GM19239 (cell line): ENCODE data around the gene GPR141.

Source experiments
- DNase-seq: peaks from one replicate; pipeline ENCODE4 v3.0.0; 2011; ENCODE audit warnings: low spot score; ENCODE audit not compliant: insufficient read length
- FAIRE-seq: peaks from 2 replicates; lab custom pipeline; 2011; peaks lifted over from hg19 to GRCh38; lab: Jason Lieb, UNC

The GPR141 gene

DNA sequence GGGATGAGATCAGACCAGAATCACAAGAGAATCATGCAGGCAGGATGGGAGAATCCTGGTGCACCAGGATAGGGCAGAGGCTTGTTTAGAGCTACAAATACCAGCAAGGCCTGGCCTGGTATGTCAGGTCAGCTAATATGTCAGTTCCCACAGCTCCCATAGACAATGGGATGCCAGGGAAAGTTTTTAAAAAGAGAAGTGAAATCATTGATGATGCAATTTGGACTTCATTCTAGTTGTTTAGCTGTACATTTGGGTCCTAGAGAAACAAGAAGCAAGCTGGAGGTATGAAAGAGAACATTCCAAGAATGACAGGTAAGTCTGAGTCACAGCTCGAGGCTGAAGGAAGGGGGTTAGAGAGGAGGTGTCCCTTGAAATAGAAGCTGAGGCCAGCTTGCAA, 45.2 kb downstream of the GPR141 start:
- FAIRE-seq = peak; percentile 57

DNA sequence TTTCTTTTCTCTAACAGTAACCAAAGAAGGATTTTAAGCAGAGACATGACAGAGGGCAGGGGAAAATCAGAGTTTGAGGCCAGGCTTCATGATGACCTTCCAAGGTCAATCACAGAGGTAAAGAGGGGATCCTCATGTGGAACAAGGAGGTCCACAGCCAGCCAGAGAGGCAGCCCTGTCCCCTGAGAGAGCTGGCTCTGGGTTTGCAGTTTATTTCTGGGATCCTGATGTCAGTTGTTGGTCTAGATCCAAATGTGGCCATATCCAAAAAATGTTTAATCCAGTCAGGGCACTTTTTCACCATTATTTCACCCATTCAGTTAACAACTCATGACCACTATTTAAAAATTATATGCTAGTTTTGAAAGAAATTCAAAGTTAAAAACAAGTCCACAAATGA, 45.6 kb downstream of the GPR141 start:
- FAIRE-seq = peak; percentile 61
- DNase-seq = no peak

More for the DNA sequence above, 45.2 kb downstream of the GPR141 start:
- no peak for DNase-seq

DNA sequence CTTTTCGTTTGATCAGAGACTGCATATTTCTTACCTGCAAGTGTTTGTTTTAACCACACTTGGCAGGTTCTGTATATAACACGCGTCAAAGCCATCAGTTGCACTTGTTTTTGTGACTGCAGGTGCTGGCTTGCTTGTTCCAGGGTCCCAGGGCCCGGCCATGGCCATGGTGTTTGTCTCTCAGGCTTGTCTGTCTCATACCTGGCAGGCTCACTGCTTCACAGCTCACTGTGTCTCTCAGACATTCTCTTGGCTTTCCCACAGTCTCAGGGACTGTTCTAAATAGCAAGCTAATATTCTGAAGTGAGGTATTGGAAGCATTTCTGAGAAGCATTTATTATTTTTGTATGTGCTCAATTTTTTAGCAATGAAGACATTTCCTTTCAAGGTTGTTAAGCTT, 46.9 kb downstream of the GPR141 start:
- no peak for FAIRE-seq
- no peak for DNase-seq

- peak; percentile 96 for FAIRE-seq
- peak; percentile 16 for DNase-seq
Measured at GRCh38 chr7:37732253-37732652, 48.7 kb downstream of the GPR141 start.

DNA sequence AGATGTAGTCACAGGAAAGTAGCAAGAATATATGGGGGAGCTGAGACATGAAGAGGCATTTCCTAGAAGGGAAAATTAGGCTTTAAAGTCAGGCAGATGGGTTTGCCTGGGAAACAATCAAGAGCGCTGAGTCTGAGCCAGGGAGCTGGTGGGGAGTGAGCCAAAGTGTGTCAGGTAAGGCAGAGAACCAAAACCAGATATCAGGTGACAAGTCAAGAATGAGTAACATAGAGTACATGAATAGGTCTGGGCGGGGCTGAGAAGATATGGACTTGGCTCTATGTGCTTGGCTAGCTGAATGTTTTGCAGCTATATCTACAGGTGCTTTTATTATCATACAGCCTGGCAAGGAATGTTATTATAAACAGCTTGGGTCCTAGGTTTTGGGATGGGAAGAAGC, 49.3 kb downstream of the GPR141 start:
- no peak for DNase-seq
- FAIRE-seq = no peak

GRCh38 chr7:37735196-37735595, 51.6 kb downstream of the GPR141 start:
- DNase-seq (no peak), FAIRE-seq (no peak)

GRCh38 chr7:37738321-37738720, 54.8 kb downstream of the GPR141 start:
- FAIRE-seq (no peak), DNase-seq (no peak)

DNA sequence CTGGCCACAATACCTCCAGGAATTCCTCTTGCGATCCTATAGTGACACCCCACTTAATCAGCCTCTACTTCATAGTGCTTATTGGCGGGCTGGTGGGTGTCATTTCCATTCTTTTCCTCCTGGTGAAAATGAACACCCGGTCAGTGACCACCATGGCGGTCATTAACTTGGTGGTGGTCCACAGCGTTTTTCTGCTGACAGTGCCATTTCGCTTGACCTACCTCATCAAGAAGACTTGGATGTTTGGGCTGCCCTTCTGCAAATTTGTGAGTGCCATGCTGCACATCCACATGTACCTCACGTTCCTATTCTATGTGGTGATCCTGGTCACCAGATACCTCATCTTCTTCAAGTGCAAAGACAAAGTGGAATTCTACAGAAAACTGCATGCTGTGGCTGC, 56.8 kb downstream of the GPR141 start:
- FAIRE-seq (no peak), DNase-seq (no peak)

- FAIRE-seq = no peak
- no peak for DNase-seq
Measured at GRCh38 chr7:37741776-37742175, 58.2 kb downstream of the GPR141 start.

GRCh38 chr7:37751096-37751495, 67.5 kb downstream of the GPR141 start:
- FAIRE-seq (no peak), DNase-seq (no peak)

DNA sequence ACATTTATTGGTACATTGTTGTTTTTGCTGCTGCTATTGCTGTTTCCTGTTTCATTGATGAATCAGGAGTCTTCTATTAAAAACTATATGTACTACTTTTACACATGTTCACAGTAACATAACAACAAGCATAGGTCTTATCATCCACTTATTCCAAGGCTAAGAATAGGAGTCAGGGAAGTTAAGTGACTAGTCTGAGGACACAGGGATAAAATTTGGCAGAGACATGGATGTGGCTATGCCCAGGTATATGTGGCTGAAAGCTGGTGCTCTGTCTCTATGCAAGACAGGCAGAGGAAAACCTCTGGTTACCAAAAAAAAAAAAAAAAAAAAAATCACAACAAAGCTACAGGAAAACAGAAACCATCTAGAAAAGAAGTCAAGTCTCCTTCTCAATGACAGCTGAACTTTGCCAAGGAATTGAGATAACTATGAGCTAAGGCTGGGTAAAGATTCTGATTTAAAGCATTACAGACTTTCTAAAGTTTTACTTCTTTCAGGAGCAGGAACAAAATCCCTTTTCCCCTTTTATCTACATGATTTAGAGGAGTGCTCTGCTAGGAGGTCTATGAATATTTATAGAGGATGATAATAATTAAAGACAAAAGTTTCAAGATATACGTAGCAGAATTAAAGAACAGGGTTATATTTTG, 70.0 kb downstream of the GPR141 start:
- FAIRE-seq (no peak), DNase-seq (no peak)

DNA sequence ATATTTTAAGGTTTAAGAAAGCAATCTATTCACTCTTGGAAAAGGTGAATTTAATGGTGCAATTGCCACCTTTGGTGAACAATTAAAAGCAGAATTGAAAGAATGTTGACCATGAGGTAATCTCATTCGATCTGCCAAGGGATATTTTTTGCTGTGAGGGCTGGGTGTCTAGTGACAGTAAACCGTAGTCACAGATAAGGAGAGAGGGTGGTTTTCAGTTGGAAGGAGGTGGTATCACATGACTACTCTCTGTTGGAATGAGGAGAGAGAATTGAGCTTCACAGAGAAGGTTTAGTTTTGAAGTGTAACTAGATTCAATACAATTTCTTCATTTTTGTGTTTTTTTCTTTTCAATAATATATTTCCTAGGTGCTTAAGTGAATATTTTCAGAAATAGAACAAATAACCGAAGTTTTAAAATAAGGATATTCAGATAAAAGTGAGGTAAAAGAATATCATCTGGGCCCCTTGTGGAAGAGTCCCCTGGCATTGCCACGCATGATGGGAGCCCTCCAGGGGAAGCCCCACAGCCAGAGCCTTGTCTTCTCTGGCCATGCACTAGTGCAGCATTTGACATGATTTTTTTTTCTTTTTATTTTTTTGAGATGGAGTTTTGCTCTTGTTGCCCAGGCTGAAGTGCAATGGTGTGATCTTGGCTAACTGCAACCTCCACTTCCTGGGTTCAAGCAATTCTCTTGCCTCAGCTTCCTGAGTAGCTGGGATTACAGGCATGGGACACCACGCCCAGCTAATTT, 73.4 kb downstream of the GPR141 start:
- FAIRE-seq (peak; percentile 49), DNase-seq (no peak)

DNA sequence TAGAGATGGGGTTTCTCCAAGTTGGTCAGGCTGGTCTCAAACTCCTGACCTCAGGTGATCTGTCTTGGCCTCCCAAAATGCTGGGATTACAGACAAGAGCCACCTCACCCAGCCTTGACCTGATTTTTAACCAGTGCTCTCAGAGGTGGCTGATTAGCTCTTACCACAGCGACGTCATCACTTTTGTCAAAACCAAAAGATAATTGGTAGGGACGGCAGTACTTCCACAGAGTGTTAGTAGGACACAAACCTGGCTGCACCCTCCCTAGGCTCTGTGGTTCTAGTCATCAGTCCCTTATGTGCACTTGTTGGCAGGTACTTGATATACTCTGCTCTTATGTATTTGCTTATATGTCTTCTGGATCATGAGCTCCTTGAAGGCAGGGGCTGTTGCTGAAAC, 74.0 kb downstream of the GPR141 start:
- DNase-seq (no peak), FAIRE-seq (no peak)

DNA sequence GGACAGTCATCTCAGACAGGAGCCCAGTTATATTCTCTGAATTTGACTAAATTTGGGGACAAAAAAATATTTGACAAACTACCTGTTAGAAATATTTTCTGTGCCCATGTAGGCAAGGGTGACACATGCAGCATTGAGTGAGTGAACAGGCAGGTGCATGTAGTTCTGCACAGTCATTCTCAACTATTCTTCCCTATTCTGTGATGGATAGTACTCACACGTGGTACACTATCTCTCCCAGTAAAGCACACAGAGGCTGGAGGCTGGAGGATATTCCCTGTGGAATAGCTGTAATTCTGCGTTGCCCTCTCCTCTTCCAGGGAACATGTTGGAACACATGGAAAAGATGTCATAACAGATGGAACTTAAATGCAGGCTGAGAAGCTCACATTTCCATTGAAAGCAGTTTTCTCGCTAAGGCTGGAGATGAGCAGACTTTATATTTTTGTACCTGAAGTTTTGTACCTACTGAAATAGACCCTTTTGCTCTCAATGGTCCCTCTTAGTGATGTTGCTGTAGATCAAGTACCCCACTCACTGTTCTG, 75.0 kb downstream of the GPR141 start:
- DNase-seq (no peak), FAIRE-seq (no peak)

GRCh38 chr7:37759526-37759925, 76.0 kb downstream of the GPR141 start:
- DNase-seq (no peak), FAIRE-seq (no peak)

GRCh38 chr7:37765421-37765829, 81.9 kb downstream of the GPR141 start:
- DNase-seq (no peak), FAIRE-seq (no peak)

GRCh38 chr7:37765872-37766525, 82.4 kb downstream of the GPR141 start:
- peak; percentile 13 for DNase-seq
- FAIRE-seq = peak; percentile 88

GRCh38 chr7:37768611-37769010, 85.0 kb downstream of the GPR141 start:
- DNase-seq (no peak), FAIRE-seq (no peak)

GRCh38 chr7:37769291-37769690, 85.7 kb downstream of the GPR141 start:
- FAIRE-seq (no peak), DNase-seq (no peak)

DNA sequence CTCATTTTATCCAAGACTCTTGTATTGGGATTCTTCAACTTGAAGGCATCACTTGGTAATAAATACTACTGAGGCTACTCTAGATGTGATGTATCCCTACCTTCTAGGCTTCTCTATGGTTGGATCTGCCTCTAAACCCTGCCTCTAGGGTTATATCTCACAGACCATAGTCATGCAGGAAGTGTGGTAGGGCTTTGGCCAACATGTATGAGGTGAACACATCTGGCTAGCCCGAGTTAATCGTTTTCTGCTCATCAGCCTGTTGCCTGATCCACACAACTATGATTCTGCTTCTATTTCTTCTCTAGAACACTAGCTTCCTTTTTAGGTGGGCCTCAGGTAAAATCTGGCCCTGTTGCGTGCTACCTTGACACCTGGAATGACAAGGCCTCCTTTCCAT, 86.2 kb downstream of the GPR141 start:
- FAIRE-seq = no peak
- no peak for DNase-seq

- DNase-seq = no peak
- no peak for FAIRE-seq
Measured at GRCh38 chr7:37770838-37771237, 87.3 kb downstream of the GPR141 start.
